Left kidney (tissue), 2 donors: ENCODE data around the gene ARPC1A. TPM values are rescaled to one million over a fixed set of nuclear protein-coding genes. Genes with fewer than 3 reads are reported as not detected.
"Not testable (repeated sequence)": the region's sequence is repeated elsewhere in the genome, so short reads cannot be mapped to it uniquely, and the experiment has no call there.

Source experiments
- DNase-seq: peaks from one replicate; pipeline ENCODE4 v3.0.0-alpha.2; 2013
- polyA plus RNA-seq: library from polyadenylated mRNA; unstranded; fragments of 120-200 nt; gene quantifications from one replicate; pipeline ENCODE4 v1.2.1, GENCODE V29; 2013; ENCODE audit not compliant: insufficient read length

ARPC1A gene
- polyA plus RNA-seq, 1 donor = 108 TPM

DNA sequence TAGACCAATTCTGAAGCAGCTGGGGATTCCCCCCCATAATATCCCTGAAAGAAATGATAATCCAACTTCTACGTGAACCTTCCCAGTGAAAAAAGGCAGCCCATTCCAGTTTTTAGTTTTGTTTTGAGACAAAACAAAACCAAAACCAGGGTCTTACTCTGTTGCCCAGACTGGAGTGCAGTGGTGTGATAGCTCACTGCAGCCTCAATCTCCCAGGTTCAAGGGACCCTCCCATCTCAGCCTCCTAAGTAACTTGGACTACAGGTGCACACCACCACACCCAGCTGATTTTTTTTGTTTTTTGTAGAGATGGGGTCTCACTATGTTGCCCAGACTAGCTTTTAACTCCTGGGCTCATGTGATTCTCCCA lies 12.5 kb upstream of the ARPC1A start:
- DNase-seq = no peak

DNA sequence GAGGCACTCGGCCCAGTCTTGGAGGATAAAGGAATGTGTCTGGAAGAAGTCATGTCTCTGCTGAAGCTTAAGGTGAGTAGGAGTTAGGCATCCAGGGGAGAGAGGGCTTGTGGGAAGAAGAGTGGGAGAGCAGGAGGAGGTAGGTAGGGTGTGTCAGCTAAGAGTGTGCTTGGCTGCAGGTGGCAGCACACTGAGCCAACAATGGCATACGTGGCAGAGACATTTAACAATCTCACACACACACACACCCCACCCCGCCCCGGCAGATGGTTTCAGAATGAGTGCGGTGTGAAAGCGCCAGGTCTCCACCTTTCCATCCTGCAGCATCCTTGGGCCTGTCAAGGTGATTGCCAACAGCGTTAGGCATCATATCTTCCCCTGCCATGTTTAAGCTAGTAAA lies 11.2 kb upstream of the ARPC1A start:
- no peak for DNase-seq

DNA sequence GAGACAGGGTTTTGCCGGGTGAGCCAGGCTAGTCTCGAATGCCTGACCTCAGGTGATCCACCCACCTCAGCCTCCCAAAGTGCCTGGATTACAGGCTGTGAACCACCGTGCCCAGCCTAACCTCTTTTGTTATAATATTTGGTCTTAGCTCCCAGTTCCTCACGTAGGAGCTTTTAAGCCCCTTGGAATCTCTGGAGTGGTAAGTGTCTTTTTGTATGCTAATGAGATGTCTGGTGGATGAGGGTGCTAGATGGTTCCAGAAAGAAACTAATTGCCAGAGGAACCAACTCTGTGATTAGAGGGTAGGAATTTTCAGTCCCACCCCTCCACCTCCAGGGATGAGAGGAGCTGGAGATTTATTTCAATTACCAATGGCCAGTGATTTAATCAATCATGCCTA lies 5.3 kb upstream of the ARPC1A start:
- DNase-seq = no peak

GRCh38 chr7:99322659-99323058 lies 3.0 kb upstream of the ARPC1A start:
- DNase-seq = not testable (repeated sequence)

DNA sequence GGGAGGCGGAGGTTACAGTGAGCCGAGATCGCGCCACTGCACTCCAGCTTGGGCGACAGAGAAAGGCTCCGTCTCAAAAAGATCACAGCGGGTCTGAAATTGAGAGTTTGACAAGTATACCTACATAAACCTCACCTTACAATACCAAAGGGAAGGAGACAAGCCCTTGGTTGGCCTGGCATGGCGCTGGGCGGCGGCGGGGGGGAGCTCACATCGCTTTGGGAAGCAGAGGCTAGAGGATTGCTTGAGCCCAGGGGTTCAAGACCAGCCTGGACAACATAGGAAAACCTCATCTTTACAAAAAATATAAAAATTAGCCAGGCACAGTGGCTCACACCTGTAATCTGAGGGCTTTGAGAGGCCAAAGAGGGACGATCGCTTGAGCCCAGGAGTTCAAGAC lies 1.1 kb upstream of the ARPC1A start:
- DNase-seq = no peak

GRCh38 chr7:99325001-99325493 lies 651 bp upstream of the ARPC1A start:
- no peak for DNase-seq

GRCh38 chr7:99326408-99326782 lies 697 bp downstream of the ARPC1A start:
- DNase-seq = no peak

DNA sequence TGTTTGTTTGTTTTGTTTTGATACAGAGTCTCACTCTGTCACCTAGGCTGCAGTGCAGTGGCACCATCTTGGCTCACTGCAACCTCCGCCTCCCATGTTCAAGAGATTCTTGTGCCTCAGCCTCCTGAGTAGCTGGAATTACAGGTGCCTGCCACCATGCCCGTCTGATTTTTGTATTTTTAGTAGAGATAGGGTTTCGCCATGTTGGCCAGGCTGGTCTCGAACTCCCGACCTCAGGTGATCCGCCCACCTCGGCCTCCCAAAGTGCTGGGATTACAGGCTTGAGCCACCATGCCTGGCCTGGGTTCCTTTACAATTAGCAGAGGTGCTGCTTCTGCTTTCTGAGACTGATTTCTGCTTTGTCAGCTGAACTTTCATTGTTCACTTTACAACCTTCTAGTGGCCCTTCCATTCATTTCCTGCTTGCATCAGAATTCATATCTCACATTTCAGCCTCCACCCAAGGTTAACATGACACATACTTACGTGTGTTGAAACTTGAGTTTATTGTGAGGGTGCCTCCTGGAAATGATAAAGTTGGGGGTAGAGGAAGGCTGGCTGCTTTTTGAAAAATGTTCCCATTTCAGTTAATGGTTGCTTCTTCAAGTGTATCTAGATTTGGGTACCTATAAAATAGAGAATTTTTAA lies 4.7 kb downstream of the ARPC1A start:
- DNase-seq = not testable (repeated sequence)

DNA sequence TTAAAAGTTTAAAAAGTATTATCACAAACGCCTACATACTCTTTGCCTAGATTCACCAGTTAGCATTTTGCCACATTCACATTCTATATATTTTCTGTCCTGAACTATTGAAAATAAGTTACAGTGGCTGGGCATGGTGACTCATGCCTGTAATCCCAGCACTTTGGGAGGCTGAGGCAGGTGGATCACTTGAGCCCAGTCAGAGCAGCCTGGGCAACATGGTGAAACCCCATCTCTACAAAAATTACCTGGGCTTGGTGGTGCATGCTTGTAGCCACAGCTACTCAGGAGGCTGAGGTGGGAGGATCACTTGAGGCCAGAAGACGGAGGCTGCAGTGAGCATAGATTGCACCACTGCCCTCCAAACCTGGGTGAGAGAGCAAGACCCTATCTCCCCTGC lies 5.3 kb downstream of the ARPC1A start:
- DNase-seq = no peak

DNA sequence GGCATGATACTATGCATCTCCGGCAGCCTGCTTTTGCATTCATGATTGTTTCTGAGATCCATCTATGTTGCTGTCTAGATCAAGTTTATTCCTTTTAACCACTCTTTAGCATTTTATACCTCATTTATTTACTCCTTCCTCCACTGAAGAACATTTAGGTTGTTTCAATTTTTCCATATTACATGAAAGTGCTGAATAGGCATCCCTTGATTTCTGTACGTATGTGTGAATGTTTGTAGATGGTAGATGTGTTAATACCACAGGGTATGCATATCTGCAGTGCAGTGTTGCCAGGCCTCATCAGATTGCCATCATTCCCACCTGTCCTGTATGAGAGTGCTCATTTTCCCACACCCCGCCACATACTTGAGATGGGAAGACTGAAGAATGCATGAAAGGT lies 13.9 kb downstream of the ARPC1A start:
- no peak for DNase-seq

DNA sequence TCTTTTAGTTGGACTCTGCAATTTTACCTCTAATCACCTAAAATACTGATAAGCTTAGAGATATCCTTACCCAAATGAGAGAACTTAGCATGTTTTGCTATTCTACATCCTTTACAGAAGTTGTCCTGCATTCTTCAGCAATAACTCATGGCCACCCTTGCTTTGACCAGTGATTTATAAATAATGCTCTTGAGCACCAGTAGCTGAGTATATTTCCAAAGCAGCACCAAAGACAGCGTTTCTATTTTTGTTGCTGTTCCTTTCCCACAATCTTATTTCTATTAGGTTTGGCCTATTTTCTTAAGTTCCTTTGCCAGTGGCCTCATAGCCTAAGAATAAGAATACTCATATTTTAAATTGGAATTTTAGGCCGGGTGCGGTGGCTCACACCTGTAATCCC lies 15.0 kb downstream of the ARPC1A start:
- no peak for DNase-seq

GRCh38 chr7:99344061-99344647 lies 18.5 kb downstream of the ARPC1A start:
- no peak for DNase-seq

GRCh38 chr7:99350641-99351040 lies 24.9 kb downstream of the ARPC1A start:
- not testable (repeated sequence) for DNase-seq

DNA sequence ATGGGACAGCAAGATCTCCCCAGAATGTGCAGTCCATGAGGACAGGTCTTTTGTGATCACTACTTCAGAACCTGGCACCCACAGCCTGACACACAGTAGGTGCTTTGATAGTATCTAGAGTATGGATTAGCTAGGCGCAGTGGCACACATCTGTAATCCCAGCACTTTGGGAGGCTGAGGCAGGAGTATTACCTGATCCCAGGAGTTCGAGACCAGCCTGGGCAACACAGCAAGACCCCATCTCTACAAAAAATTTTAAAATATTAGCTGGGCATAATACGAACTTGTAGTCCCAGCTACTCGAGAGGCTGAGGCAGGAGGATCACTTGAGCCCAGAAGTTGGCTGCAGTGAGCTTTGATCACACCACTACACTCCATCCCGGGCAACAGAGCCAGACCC lies 26.5 kb downstream of the ARPC1A start:
- DNase-seq = no peak

- no peak for DNase-seq
Measured at GRCh38 chr7:99355098-99355497, 29.4 kb downstream of the ARPC1A start.

DNA sequence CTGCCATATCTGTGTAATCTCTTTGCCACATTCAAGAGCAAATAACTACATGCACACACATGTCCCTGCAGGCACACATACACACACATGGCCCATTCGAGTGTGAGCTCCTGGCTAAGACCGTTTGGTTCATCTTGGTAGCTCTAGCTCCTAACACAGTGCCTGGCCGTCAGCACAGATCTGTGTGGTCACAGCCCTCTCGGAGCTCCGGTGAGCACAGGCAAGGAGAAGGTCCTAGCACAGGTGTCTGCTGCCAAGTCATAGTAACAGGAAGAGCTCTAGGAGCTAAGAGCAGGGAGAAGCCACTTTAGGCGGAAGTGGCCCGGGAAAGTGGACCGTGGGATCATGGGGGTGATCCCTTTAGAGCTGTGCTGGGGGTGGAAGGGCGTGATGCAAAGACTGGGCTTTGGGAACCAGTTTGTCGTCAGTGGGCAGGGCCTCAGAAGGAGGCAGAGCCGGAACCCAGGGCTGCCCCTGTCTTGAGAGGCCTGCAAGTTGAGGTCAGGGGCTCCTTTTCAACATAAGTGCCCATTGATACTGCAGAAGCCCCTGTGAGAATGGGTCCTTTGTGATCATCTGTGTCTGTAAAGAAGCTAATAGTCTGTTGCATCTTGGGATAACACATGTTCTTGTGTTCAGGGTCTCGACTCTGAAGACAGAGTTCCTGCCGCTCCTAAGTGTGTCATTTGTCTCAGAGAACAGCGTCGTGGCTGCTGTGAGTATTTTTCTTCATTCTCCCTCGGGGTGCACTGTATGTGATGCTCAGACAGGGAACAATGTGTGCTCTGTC lies 32.2 kb downstream of the ARPC1A start:
- no peak for DNase-seq

GRCh38 chr7:99358521-99358920 lies 32.8 kb downstream of the ARPC1A start:
- not testable (repeated sequence) for DNase-seq

DNA sequence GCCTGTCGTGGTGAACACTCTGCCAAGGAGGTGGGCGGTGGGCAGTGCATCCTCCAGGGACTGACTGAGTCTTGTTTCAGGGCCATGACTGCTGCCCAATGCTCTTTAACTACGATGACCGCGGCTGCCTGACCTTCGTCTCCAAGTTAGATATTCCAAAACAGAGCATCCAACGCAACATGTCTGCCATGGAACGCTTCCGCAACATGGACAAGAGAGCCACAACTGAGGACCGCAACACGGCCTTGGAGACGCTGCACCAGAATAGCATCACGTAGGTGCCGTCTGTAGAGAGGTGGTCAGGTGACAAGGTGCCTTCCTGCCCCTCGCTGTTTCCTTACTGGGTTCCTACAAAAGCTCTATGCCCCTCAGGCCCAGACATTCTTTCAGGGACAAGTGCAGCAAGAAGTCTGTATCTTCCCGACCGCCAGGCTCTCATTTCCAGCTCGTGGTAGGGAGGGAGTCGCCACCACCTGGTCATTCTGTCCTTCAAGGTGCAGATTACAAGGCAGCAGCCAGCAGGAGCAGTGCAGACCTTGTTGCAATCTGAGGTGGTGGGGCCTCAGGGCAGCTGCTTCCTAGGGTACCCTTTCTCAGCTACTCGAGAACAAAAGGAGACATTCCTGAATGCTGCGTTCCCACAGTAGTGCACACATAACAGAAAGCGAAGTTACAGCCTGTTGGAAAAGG lies 33.9 kb downstream of the ARPC1A start:
- DNase-seq = no peak

GRCh38 chr7:99362801-99363200 lies 37.1 kb downstream of the ARPC1A start:
- DNase-seq = no peak

DNA sequence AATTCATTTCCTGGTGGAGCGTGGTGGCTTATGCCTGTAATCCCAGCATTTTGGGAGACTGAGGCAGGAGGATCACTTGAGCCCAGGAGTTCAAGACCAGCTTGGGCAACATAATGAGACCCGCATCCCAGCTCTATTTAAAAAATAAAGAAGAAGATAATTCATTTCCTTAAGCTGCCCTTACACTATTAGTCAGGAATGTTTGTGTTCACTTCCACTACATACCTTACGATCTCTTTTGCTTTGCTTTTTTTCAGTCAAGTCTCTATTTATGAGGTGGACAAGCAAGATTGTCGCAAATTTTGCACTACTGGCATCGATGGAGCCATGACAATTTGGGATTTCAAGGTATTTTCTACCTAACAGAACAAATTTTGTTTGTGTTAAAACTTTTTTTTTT lies 37.6 kb downstream of the ARPC1A start:
- no peak for DNase-seq

DNA sequence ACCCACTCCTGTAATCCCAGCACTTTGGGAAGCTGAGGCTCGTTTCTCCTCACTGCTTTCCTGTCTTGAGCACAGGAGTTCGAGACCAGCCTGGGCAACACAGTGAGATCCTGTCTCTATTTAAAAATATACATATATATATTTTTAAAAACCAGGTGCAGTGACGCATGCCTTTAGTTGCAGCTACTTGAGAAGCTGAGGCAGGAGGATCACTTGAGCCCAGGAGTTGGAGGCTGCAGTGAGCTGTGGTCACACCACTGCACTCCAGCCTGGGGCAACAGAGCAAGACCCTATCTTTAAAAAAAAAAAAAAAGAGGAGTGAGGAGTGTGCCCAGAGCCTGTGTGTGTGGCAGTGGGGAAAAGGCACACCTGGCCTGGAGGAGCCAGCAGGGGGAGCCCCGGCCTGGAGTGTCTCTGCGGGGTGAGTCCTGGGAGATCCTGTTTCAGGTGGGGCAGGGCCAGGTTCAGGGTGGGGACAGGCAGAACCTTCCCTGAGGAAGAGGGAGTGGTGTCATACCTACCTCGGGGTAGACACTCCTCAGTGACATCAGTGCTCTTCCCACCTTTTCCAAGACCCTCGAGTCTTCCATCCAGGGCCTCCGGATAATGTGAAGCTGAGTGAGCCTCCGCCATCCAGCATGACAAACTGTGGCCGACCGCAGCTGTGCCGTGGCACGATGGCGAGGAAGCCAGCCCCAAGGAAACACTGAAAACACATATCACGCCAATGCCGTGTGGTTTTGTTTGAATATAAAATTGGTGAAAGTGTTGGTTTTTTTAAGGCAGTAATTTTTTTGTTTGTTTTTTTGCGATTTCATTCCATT lies 39.8 kb downstream of the ARPC1A start:
- no peak for DNase-seq

- no peak for DNase-seq
Measured at GRCh38 chr7:99366646-99367045, 40.9 kb downstream of the ARPC1A start.
